Measurements from ENCODE around the gene ZNF730.

GRCh38 chr19:23145617-23146415, 29.0 kb downstream of the ZNF730 start:
- TF ChIP-seq CTCF (IDR thresholded peaks at IDR 0.05 in 8 of 11, conservative IDR thresholded peaks at IDR 0.05 in 3 of 11) (no peak), POLR2A (IDR thresholded peaks at IDR 0.05) (no peak)

Data from spleen (tissue), 7 donors.